Stimulated activated CD4-positive, alpha-beta T cell treated with anti-CD3 and anti-CD28 coated beads, Interleukin-2, amount 100 ng/mL, for 24 hours (primary cell): Measurements from ENCODE around the gene TMEM132D.

Source experiments
- DNase-seq, 2 donors: peaks; one replicate each; pipeline ENCODE4 v3.0.0-alpha.2; 2020

The TMEM132D gene

GRCh38 chr12:129025055-129025454 is 878.8 kb downstream of the TMEM132D start:
- DNase-seq = no peak
